Choroid plexus epithelial cell (primary cell): ENCODE data around the gene ASIC4.
A peak's percentile ranks its signal among the peaks of the same experiment; 100 is the strongest.

Experiments used
- DNase-seq: peaks from one replicate; pipeline ENCODE4 v3.0.0-alpha.2; 2010; ENCODE audit warnings: low read depth
- H3K4me3 ChIP-seq: 2 replicates; pipeline ENCODE4 v1.5.1; 2011; ENCODE audit warnings: low read depth, mild to moderate bottlenecking, control low read depth, low read length, moderate library complexity
- CTCF ChIP-seq: conservative IDR thresholded peaks from 2 replicates; pipeline ENCODE4 v1.5.1; 2011; ENCODE audit warnings: low read depth, mild to moderate bottlenecking, control low read depth, inconsistent platforms, low read length, moderate library complexity

ASIC4 gene

GRCh38 chr2:219517954-219518778 lies 3.9 kb downstream of the ASIC4 start:
- TF ChIP-seq CTCF: no peak
- H3K4me3 ChIP-seq: no peak overlapping the region
- no peak for DNase-seq

GRCh38 chr2:219519526-219519916 lies 5.2 kb downstream of the ASIC4 start:
- H3K4me3 ChIP-seq: no peak overlapping the region
- DNase-seq: no peak
- TF ChIP-seq CTCF: no peak

- TF ChIP-seq CTCF: no peak
- no peak for DNase-seq
- H3K4me3 ChIP-seq: no peak overlapping the region
Measured at GRCh38 chr2:219520079-219520478, 5.8 kb downstream of the ASIC4 start.

- H3K4me3 ChIP-seq: no peak overlapping the region
- DNase-seq: peak; percentile 47
- TF ChIP-seq CTCF: peak; percentile 89
Measured at GRCh38 chr2:219521066-219521880, 7.0 kb downstream of the ASIC4 start.

- peak; percentile 44 for DNase-seq
- no peak for TF ChIP-seq CTCF
- H3K4me3 ChIP-seq: peak overlapping the region; percentile 30
Measured at GRCh38 chr2:219522111-219523030, 8.1 kb downstream of the ASIC4 start.

- H3K4me3 ChIP-seq: no peak overlapping the region
- peak; percentile 17 for DNase-seq
- no peak for TF ChIP-seq CTCF
Measured at GRCh38 chr2:219523031-219523671, 8.9 kb downstream of the ASIC4 start.
